HCT116 (cell line): Measurements from ENCODE around the gene QKI. TPM values are rescaled to one million over a fixed set of nuclear protein-coding genes. Genes with fewer than 3 reads are reported as not detected.

Experiments
- ATAC-seq: fragments of 200-7000 bp; cut with Tn5 transposase; 2 replicates; pipeline ENCODE4 v1.9.1; 2020; ENCODE audit warnings: mild to moderate bottlenecking, moderate library complexity
- BruUV-seq: library from RNA; stranded (reverse); fragments of 400-500 nt; replicated peaks from 2 replicates; lab custom pipeline; 2021; lab: Mats Ljungman, UMichigan
- CTCF ChIA-PET: fragments of 300-600 bp; sonication (Branson Sonifier 250); formaldehyde crosslinking; loops from one replicate; lab custom pipeline; 2021; ENCODE audit warnings: antibody characterized with exemption; lab: Charles Lee
- POLR2A ChIA-PET: fragments of 300-600, 350-600 bp; sonication (Branson Sonifier 250); formaldehyde crosslinking; loops from one replicate; lab custom pipeline; 2021; ENCODE audit warnings: antibody characterized with exemption; lab: Charles Lee
- RAD21 ChIA-PET, 2 experiments: fragments of 300-600 bp; sonication (Branson Sonifier 250); formaldehyde crosslinking; loops; one replicate each; lab custom pipeline; 2023; ENCODE audit warnings: low total read pairs in 2 of 2; ENCODE audit not compliant: uncharacterized antibody in 2 of 2, unreplicated experiment in 2 of 2, low non-redundant PET in 1 of 2; lab: Charles Lee
- DNase-seq: peaks from one replicate; pipeline ENCODE4 v3.0.0-alpha.2; 2010; ENCODE audit warnings: low read depth, low spot score
- H2AFZ ChIP-seq: fragments of 200-600 bp; shearing (Covaris generic), sonication (generic); 2 replicates; pipeline ENCODE4 v1.6.1; 2017; ENCODE audit warnings: low read depth, mixed run types, mixed read lengths, antibody characterized with exemption, low read length; ENCODE audit not compliant: poor library complexity, severe bottlenecking
- H3K27ac ChIP-seq: 2 replicates; pipeline ENCODE4 v1.5.1; 2012; ENCODE audit warnings: low read depth, low read length
- H3K27me3 ChIP-seq: fragments of 200-600 bp; sonication (generic); 2 replicates; pipeline ENCODE4 v1.6.1; 2016; ENCODE audit warnings: mixed run types, low read length, mixed read lengths; ENCODE audit not compliant: insufficient read depth
- H3K36me3 ChIP-seq, 2 experiments: fragments of 200-500 bp in 1 of 2; fragments of 200-600 bp in 1 of 2; sonication (Bioruptor generic) in 1 of 2; sonication (generic) in 1 of 2; 2 replicates each; pipeline versions ENCODE4 v1.5.1 to v1.6.1; 2014 to 2016; ENCODE audit warnings: low read length in 2 of 2, inconsistent platforms in 1 of 2, mixed read lengths in 1 of 2, mixed run types in 1 of 2; ENCODE audit not compliant: insufficient read depth in 2 of 2, control insufficient read depth in 1 of 2
- H3K4me1 ChIP-seq, 2 experiments: fragments of 200-600 bp in 1 of 2; sonication (generic) in 1 of 2; 2 replicates each; pipeline versions ENCODE4 v1.5.1 to v1.6.1; 2012 to 2017; ENCODE audit warnings: low read length in 2 of 2, inconsistent platforms in 1 of 2, mild to moderate bottlenecking in 1 of 2, mixed read lengths in 1 of 2, mixed run types in 1 of 2, moderate library complexity in 1 of 2; ENCODE audit not compliant: insufficient read depth in 2 of 2, control insufficient read depth in 1 of 2
- H3K4me2 ChIP-seq: fragments of 200-600 bp; sonication (generic); 2 replicates; pipeline ENCODE4 v1.6.1; 2017; ENCODE audit warnings: mixed run types, low read length, mixed read lengths
- H3K4me3 ChIP-seq, 2 experiments: fragments of 200-600 bp in 1 of 2; sonication (generic) in 1 of 2; replicated peaks in 1 of 2; 2 replicates each; pipeline ENCODE4 v1.5.1; 2011 to 2016; ENCODE audit warnings: low read length in 2 of 2, control low read depth in 1 of 2, low read depth in 1 of 2, mild to moderate bottlenecking in 1 of 2, mixed read lengths in 1 of 2, mixed run types in 1 of 2
- H3K79me2 ChIP-seq: fragments of 200-600 bp; sonication (generic); 2 replicates; pipeline ENCODE4 v1.6.1; 2017; ENCODE audit warnings: mild to moderate bottlenecking, mixed run types, low read length, moderate library complexity, mixed read lengths; ENCODE audit not compliant: insufficient read depth
- H3K9ac ChIP-seq: fragments of 200-600 bp; sonication (generic); 2 replicates; pipeline ENCODE4 v1.6.1; 2016; ENCODE audit warnings: low read length, mixed read lengths
- H3K9me2 ChIP-seq: fragments of 200-600 bp; sonication (generic), shearing (Covaris generic); 2 replicates; pipeline ENCODE4 v1.6.1; 2017; ENCODE audit warnings: mixed run types, mild to moderate bottlenecking, moderate library complexity; ENCODE audit not compliant: insufficient read depth
- H3K9me3 ChIP-seq, 2 experiments: fragments of 200-500 bp in 1 of 2; fragments of 200-600 bp in 1 of 2; sonication (Bioruptor generic) in 1 of 2; sonication (generic) in 1 of 2; 2 replicates each; pipeline ENCODE4 v1.6.1; 2014 to 2017; ENCODE audit warnings: low read length in 2 of 2, mixed read lengths in 2 of 2, inconsistent platforms in 1 of 2, low read depth in 1 of 2, mild to moderate bottlenecking in 1 of 2, mixed run types in 1 of 2, moderate library complexity in 1 of 2; ENCODE audit not compliant: control insufficient read depth in 1 of 2, insufficient read depth in 1 of 2
- H4K20me1 ChIP-seq: fragments of 200-600 bp; sonication (generic), shearing (Covaris generic); 2 replicates; pipeline ENCODE4 v1.6.1; 2017; ENCODE audit warnings: mixed run types, mild to moderate bottlenecking, moderate library complexity; ENCODE audit not compliant: insufficient read depth
- CBX3 ChIP-seq: IDR thresholded peaks from 2 replicates; pipeline ENCODE4 v1.6.1; 2012; ENCODE audit warnings: low read depth
- ELF1 ChIP-seq: IDR thresholded peaks from 2 replicates; pipeline ENCODE4 v1.6.1; 2012; ENCODE audit warnings: low read depth, borderline replicate concordance
- FOSL1 ChIP-seq: IDR thresholded peaks from 2 replicates; pipeline ENCODE4 v1.6.1; 2012; ENCODE audit warnings: low read depth
- POLR2AphosphoS5 ChIP-seq: IDR thresholded peaks from 2 replicates; pipeline ENCODE4 v1.6.1; 2011; ENCODE audit warnings: mild to moderate bottlenecking, low read depth, low read length, moderate library complexity
- RAD21 ChIP-seq: IDR thresholded peaks from 2 replicates; pipeline ENCODE4 v1.6.1; 2012; ENCODE audit warnings: low read depth, mild to moderate bottlenecking
- REST ChIP-seq: IDR thresholded peaks from 2 replicates; pipeline ENCODE4 v1.6.1; 2012; ENCODE audit warnings: low read depth
- SIN3A ChIP-seq: IDR thresholded peaks from 2 replicates; pipeline ENCODE4 v1.6.1; 2012; ENCODE audit warnings: low read depth
- TCF7L2 ChIP-seq: IDR thresholded peaks from 2 replicates; pipeline ENCODE4 v1.7.0; 2011; ENCODE audit warnings: borderline replicate concordance, inconsistent platforms; ENCODE audit not compliant: insufficient read depth, insufficient read length; ENCODE audit errors: extremely low read depth
- ZFX ChIP-seq: fragments of 450-650 bp; IDR thresholded peaks from 2 replicates; pipeline ENCODE4 v1.6.1; 2017
- intact Hi-C: fragments of 100-400 bp; cut with micrococcal nuclease; formaldehyde crosslinking; loops from 2 replicates; pipeline ENCODE4 v1.10.0; 2022
- total RNA-seq: library from RNA; stranded (reverse); gene quantifications from one replicate; pipeline ENCODE4 v1.2.1, GENCODE V29; 2021; ENCODE audit not compliant: unreplicated experiment

The QKI gene
- total RNA-seq, 1 experiment from 2014 or later = 35.3 TPM

- H3K9me3 ChIP-seq = no peaks in the 10 kb centered on the region
- H3K9me2 ChIP-seq = no peaks in the 10 kb centered on the region
- H3K9ac ChIP-seq = no peak overlapping the region
- no peaks in the 10 kb centered on the region for H4K20me1 ChIP-seq
- H3K27me3 ChIP-seq = no peaks in the 10 kb centered on the region
- ChIA-PET POLR2A (no interaction called here), CTCF (interaction anchor here (1.4 kb wide), 1 partner anchor 14 kb away, joined by 3 read pairs; no protein-coding TSS in a partner anchor), RAD21 (no interaction called here)
- TF ChIP-seq REST = no peak
- no peak for TF ChIP-seq ELF1
- no peak for TF ChIP-seq RAD21
- no peak for TF ChIP-seq SIN3A
- TF ChIP-seq FOSL1 = no peak
- TF ChIP-seq ZFX = no peak
- no peak for TF ChIP-seq POLR2AphosphoS5
- no peak for TF ChIP-seq CBX3
- TF ChIP-seq TCF7L2 = no peak
- DNase-seq (no peak), ATAC-seq (no peak)
- H3K4me1 ChIP-seq = peaks cover 3 to 4% of the 10 kb centered on the region in 2 experiments
- no TSS peak for BruUV-seq
- intact Hi-C loops = loop anchor here (10.0 kb wide), 1 partner anchor 135 kb away; no protein-coding TSS in a partner anchor
- no peaks in the 10 kb centered on the region for H3K36me3 ChIP-seq
- no peak overlapping the region for H2AFZ ChIP-seq
- H3K27ac ChIP-seq = no peak overlapping the region
- no peak overlapping the region for H3K4me3 ChIP-seq
- H3K79me2 ChIP-seq = peaks cover 86% of the 10 kb centered on the region
- no peak overlapping the region for H3K4me2 ChIP-seq
Measured at GRCh38 chr6:163419413-163420288, 5.1 kb downstream of the QKI start.
